Activated T-helper 17 cell treated with anti-CD3 and anti-CD28 coated beads, Interleukin-2, amount 50 U/mL, for 72 hours (primary cell): ENCODE results near the gene SLC7A10. TPM values are rescaled to one million over a fixed set of nuclear protein-coding genes. Genes with fewer than 3 reads are reported as not detected.

ENCODE experiments used
- ATAC-seq: fragments of 150-1000 bp; cut with Tn5 transposase; replicated peaks from 2 replicates; pipeline ENCODE4 v1.10.0; 2021; ENCODE audit warnings: mild to moderate bottlenecking, moderate library complexity
- H3K27ac Mint-ChIP-seq: one replicate; pipeline ENCODE4 v1.8.0; 2022; ENCODE audit warnings: mixed read lengths
- H3K27me3 Mint-ChIP-seq: one replicate; pipeline ENCODE4 v1.8.0; 2022; ENCODE audit warnings: mixed read lengths
- H3K36me3 Mint-ChIP-seq: one replicate; pipeline ENCODE4 v1.8.0; 2022; ENCODE audit warnings: low read depth, mild to moderate bottlenecking, mixed read lengths
- H3K4me1 Mint-ChIP-seq: one replicate; pipeline ENCODE4 v1.8.0; 2022; ENCODE audit warnings: mixed read lengths
- H3K4me3 Mint-ChIP-seq: one replicate; pipeline ENCODE4 v1.8.0; 2022; ENCODE audit warnings: mild to moderate bottlenecking, mixed read lengths
- H3K9me3 Mint-ChIP-seq: one replicate; pipeline ENCODE4 v1.8.0; 2022; ENCODE audit warnings: mixed read lengths
- total RNA-seq, 2 donors: library from RNA; stranded (reverse); gene quantifications; one replicate each; pipeline ENCODE4 v1.2.3, GENCODE V29; 2022

SLC7A10 gene
- total RNA-seq, 2 donors from 2014 or later = not detected

- no peak for ATAC-seq
- Mint-ChIP-seq H3K9me3 (no peaks in the 10 kb centered on the region), H3K4me3 (no peak overlapping the region), H3K27ac (no peak overlapping the region), H3K36me3 (no peaks in the 10 kb centered on the region), H3K4me1 (no peaks in the 10 kb centered on the region), H3K27me3 (no peaks in the 10 kb centered on the region)
These were observed 22.9 kb upstream of the SLC7A10 start for GRCh38 chr19:33248553-33248953.

DNA sequence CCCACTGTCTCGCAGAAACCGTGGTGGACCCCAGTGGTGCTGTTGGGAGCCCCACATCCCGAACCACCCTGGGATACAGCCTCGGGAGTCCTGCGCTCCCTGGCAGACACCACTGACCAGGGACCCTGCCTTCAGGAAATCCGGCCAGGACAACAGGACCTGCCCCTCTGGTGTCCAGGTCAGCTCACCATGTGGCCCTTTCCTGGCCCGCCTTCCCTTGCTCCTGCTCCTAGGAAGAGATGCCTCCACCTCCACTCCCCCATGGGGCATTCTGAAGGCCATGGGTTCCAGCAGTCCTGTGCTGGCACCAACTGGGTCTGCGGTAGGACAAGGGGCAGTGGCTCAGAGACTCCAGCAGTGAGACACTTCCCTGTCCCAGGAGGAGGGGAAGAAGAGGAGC, 22.5 kb upstream of the SLC7A10 start:
- H3K27ac Mint-ChIP-seq = no peak overlapping the region
- H3K27me3 Mint-ChIP-seq = no peaks in the 10 kb centered on the region
- ATAC-seq = no peak

DNA sequence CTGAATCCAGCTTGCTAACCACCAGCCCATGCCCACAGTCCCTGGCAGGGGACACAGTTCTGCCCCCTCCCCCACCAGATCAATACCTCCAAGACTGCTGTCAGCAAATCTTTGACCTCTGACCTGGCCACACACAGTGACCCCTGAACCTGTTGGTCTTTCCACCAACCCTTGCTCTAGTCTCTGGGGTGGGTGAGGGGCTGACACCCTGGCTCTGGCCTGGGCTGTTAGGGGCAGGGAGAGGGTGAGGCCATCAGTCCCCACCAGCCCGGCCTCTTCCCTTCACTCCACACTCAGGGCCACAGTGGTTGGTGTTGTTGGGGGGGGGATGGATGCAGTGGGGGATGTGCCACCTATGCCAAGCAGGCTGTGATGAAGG, 21.8 kb upstream of the SLC7A10 start:
- Mint-ChIP-seq H3K4me1 (no peaks in the 10 kb centered on the region), H3K36me3 (no peaks in the 10 kb centered on the region), H3K9me3 (no peaks in the 10 kb centered on the region)

More for the DNA sequence above, 22.5 kb upstream of the SLC7A10 start:
- Mint-ChIP-seq H3K4me1 (no peaks in the 10 kb centered on the region), H3K4me3 (no peak overlapping the region), H3K36me3 (no peaks in the 10 kb centered on the region), H3K9me3 (no peaks in the 10 kb centered on the region)

DNA sequence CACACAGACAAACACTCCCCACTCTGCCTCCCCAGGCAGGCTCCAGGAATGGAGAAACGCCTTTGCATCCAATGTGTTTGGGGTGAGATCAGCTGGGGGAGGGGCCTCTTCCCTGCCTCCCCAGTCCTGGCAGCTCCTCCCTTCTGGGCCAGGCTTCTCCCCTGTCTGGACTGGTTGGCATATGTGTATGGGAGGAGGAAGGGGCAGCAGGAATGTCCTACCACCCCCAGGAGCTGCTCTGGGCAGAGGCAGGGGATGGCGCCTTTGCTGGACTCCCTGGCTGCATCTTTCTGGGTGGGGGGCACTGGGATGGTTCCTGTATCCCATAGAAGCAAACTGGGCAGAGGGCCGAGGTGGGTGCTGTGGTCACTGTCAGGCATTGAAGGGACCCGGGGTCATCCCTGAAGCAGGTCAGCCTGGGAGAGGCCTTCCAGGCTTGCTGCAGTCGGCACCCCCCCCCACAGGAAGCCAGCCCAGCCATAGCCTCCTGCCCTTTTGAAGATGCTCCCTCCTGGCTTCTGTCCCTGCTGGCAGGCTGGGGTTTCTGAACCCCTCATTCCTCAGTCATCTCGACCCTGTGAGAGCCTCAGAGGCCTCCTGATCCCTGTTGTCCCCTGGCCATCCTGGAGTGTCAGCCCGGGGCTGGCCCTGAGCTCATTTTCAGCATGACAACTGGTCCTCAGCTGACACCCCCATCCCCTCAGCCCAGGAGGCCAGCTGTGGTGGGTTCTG, 21.2 kb upstream of the SLC7A10 start:
- ATAC-seq = no peak
- no peaks in the 10 kb centered on the region for H3K27me3 Mint-ChIP-seq

More for the DNA sequence above, 21.8 kb upstream of the SLC7A10 start:
- Mint-ChIP-seq H3K27me3 (no peaks in the 10 kb centered on the region), H3K27ac (no peak overlapping the region), H3K4me3 (no peak overlapping the region)
- ATAC-seq = no peak

GRCh38 chr19:33245948-33246708, 20.5 kb upstream of the SLC7A10 start:
- H3K36me3 Mint-ChIP-seq = no peaks in the 10 kb centered on the region
- H3K27me3 Mint-ChIP-seq = no peaks in the 10 kb centered on the region
- no peak for ATAC-seq
- no peak overlapping the region for H3K4me3 Mint-ChIP-seq
- H3K27ac Mint-ChIP-seq = no peak overlapping the region
- H3K4me1 Mint-ChIP-seq = no peaks in the 10 kb centered on the region
- H3K9me3 Mint-ChIP-seq = no peaks in the 10 kb centered on the region

More for the DNA sequence above, 21.2 kb upstream of the SLC7A10 start:
- H3K4me3 Mint-ChIP-seq = no peak overlapping the region
- H3K27ac Mint-ChIP-seq = no peak overlapping the region
- no peaks in the 10 kb centered on the region for H3K4me1 Mint-ChIP-seq
- no peaks in the 10 kb centered on the region for H3K9me3 Mint-ChIP-seq
- H3K36me3 Mint-ChIP-seq = no peaks in the 10 kb centered on the region

- ATAC-seq = no peak
- Mint-ChIP-seq H3K27me3 (peaks cover 4% of the 10 kb centered on the region), H3K36me3 (no peaks in the 10 kb centered on the region), H3K27ac (no peak overlapping the region), H3K4me3 (no peak overlapping the region), H3K9me3 (no peaks in the 10 kb centered on the region), H3K4me1 (no peaks in the 10 kb centered on the region)
These were observed 17.3 kb upstream of the SLC7A10 start for GRCh38 chr19:33242911-33243310.

- no peaks in the 10 kb centered on the region for H3K36me3 Mint-ChIP-seq
- H3K9me3 Mint-ChIP-seq = no peaks in the 10 kb centered on the region
- no peak overlapping the region for H3K4me3 Mint-ChIP-seq
- H3K4me1 Mint-ChIP-seq = no peaks in the 10 kb centered on the region
- ATAC-seq = no peak
- H3K27ac Mint-ChIP-seq = no peak overlapping the region
- H3K27me3 Mint-ChIP-seq = peaks cover 7% of the 10 kb centered on the region
These were observed 16.5 kb upstream of the SLC7A10 start for GRCh38 chr19:33242131-33242530.

GRCh38 chr19:33241530-33242101, 16.0 kb upstream of the SLC7A10 start:
- H3K9me3 Mint-ChIP-seq = no peaks in the 10 kb centered on the region
- no peaks in the 10 kb centered on the region for H3K36me3 Mint-ChIP-seq
- no peak overlapping the region for H3K27ac Mint-ChIP-seq
- H3K4me1 Mint-ChIP-seq = no peaks in the 10 kb centered on the region
- ATAC-seq = peak; percentile 64
- H3K27me3 Mint-ChIP-seq = peaks cover 7% of the 10 kb centered on the region
- no peak overlapping the region for H3K4me3 Mint-ChIP-seq

- Mint-ChIP-seq H3K4me3 (no peak overlapping the region), H3K9me3 (no peaks in the 10 kb centered on the region), H3K36me3 (no peaks in the 10 kb centered on the region), H3K4me1 (no peaks in the 10 kb centered on the region), H3K27ac (no peak overlapping the region), H3K27me3 (peaks cover 7% of the 10 kb centered on the region)
- ATAC-seq = peak; percentile 28
These were observed 15.5 kb upstream of the SLC7A10 start for GRCh38 chr19:33241091-33241529.

GRCh38 chr19:33240181-33240771, 14.6 kb upstream of the SLC7A10 start:
- no peak for ATAC-seq
- no peaks in the 10 kb centered on the region for H3K9me3 Mint-ChIP-seq
- H3K4me3 Mint-ChIP-seq = no peak overlapping the region
- peaks cover 3% of the 10 kb centered on the region for H3K4me1 Mint-ChIP-seq
- H3K36me3 Mint-ChIP-seq = no peaks in the 10 kb centered on the region
- no peak overlapping the region for H3K27ac Mint-ChIP-seq
- H3K27me3 Mint-ChIP-seq = peaks cover 7% of the 10 kb centered on the region

DNA sequence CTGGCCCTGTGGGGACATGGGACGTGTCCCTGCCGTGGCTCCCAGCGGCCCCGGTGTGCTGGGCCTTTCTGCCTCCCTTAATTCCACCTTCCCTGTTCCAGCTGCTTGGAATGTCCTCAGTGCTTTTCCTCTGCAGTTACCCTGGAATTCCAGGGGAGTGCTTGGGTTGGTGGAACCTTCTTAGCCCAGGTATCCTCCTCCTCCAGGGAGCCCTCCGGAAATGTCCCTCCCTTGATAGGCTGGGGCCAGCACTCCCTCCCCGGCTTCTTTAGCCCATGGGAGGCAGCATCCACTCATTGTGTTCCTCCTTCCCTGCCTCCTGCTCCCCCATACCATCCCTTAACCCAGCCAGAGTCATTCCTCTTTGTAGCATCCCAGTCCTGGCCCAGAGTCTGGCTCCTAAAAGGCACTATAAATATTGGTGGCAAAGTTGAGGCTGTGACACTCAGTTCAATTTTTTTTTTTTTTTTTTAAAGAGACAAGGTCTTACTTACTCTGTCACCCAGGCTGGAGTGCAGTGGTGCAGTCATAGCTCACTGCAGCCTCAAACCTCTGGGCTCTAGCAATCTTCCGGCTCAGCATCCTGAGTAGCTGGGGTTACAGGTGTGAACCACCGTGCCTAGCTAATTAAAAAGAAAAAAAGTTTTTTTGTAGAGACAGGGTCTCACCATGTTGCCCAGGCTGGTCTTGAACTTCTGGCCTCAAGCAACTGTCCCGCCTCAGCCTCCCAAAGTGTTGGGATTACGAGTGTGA, 13.7 kb upstream of the SLC7A10 start:
- Mint-ChIP-seq H3K4me1 (peaks cover 6% of the 10 kb centered on the region), H3K4me3 (no peak overlapping the region), H3K36me3 (no peaks in the 10 kb centered on the region), H3K27me3 (peaks cover 7% of the 10 kb centered on the region), H3K27ac (no peak overlapping the region), H3K9me3 (no peaks in the 10 kb centered on the region)
- ATAC-seq = no peak

DNA sequence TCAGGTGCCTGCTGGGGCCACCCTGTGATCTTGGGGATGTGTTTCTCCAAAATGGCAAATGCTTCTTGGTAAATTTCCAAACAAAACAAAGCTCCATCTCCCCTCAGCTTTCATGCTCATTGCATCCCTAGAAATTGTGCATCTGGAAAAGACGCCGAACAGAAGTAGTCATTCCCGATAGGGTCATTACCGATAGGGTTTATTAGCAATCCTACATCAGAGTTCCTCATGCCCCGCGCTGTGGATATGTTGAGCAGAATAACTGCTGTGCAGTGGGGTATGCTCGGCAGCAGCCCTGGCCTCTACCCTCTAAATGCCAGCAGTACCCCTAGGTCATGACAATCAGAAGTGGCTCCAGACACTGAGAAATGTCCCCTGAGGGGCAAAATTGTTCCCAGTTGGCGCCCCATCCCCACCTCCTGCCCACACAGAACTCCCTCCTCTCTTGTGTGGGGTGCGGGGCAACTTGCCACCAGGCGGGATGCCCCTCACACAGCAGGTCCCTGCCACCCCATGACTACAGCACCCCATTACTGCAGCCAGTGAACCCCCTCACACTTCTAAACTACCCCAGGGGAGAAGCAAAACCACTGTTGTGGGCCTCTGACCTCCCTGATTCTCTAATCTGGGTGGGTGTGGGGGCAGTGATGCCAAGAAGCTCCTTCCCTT, 13.0 kb upstream of the SLC7A10 start:
- H3K4me3 Mint-ChIP-seq = no peak overlapping the region
- no peaks in the 10 kb centered on the region for H3K36me3 Mint-ChIP-seq
- H3K27ac Mint-ChIP-seq = no peak overlapping the region
- peaks cover 6% of the 10 kb centered on the region for H3K4me1 Mint-ChIP-seq
- H3K9me3 Mint-ChIP-seq = no peaks in the 10 kb centered on the region
- H3K27me3 Mint-ChIP-seq = peaks cover 7% of the 10 kb centered on the region
- ATAC-seq = no peak

GRCh38 chr19:33236696-33237390, 11.2 kb upstream of the SLC7A10 start:
- H3K4me3 Mint-ChIP-seq = peak overlapping the region; percentile 73
- no peaks in the 10 kb centered on the region for H3K36me3 Mint-ChIP-seq
- H3K4me1 Mint-ChIP-seq = peaks cover 6% of the 10 kb centered on the region
- no peak overlapping the region for H3K27ac Mint-ChIP-seq
- no peak for ATAC-seq
- no peaks in the 10 kb centered on the region for H3K9me3 Mint-ChIP-seq
- peaks cover 7% of the 10 kb centered on the region for H3K27me3 Mint-ChIP-seq
